ENCODE results near the gene ENOX2. TPM values are rescaled to one million over a fixed set of nuclear protein-coding genes. Genes with fewer than 3 reads are reported as not detected.
"Not testable (repeated sequence)": the region's sequence is repeated elsewhere in the genome, so short reads cannot be mapped to it uniquely, and the experiment has no call there.

The ENOX2 gene
- total RNA-seq, 3 donors from 2014 or later: 10.9 to 14.9 (median 13.0) TPM

- Mint-ChIP-seq H3K27me3 (ENCODE audit: low read depth) (no peaks in the 10 kb centered on the region), H3K4me3 (no peak overlapping the region), H3K4me1 (ENCODE audit: low read depth) (peaks cover 2% of the 10 kb centered on the region), H3K36me3 (ENCODE audit: insufficient read depth) (no peaks in the 10 kb centered on the region), H3K9me3 (no peaks in the 10 kb centered on the region)
- DNase-seq (no peak), ATAC-seq (no peak)
Measured at GRCh38 chrX:130826249-130826648, 76.8 kb downstream of the ENOX2 start.

DNA sequence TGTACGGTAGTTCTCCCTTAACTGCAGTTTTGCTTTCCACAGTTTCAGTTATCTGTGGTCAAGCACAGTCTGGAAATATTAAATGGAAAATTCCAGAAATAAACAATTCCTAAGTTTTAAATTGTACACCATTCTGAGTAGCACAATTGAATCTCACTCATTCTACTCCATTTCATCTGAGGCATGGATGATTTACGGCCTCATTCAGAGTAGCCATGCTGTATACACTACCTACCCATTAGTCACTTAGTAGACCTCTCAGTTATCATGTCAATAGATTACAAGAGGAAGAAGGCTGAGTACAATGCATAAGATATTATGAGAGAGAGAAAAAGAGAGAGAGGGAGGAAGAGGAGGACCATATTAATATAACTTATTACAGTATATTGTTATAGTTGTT lies 77.5 kb downstream of the ENOX2 start:
- peaks cover under 1% of the 10 kb centered on the region for H3K36me3 Mint-ChIP-seq (ENCODE audit: insufficient read depth)
- H3K27me3 Mint-ChIP-seq (ENCODE audit: low read depth): no peaks in the 10 kb centered on the region
- no peaks in the 10 kb centered on the region for H3K9me3 Mint-ChIP-seq
- ATAC-seq: no peak
- no peak overlapping the region for H3K4me3 Mint-ChIP-seq
- H3K4me1 Mint-ChIP-seq (ENCODE audit: low read depth): peaks cover 1% of the 10 kb centered on the region
- no peak for DNase-seq

- not testable (repeated sequence) for DNase-seq; H3K4me1 Mint-ChIP-seq (ENCODE audit: low read depth); H3K36me3 Mint-ChIP-seq (ENCODE audit: insufficient read depth); ATAC-seq; H3K9me3 Mint-ChIP-seq; H3K27me3 Mint-ChIP-seq (ENCODE audit: low read depth); H3K4me3 Mint-ChIP-seq
Measured at GRCh38 chrX:130819367-130819766, 83.6 kb downstream of the ENOX2 start.

DNA sequence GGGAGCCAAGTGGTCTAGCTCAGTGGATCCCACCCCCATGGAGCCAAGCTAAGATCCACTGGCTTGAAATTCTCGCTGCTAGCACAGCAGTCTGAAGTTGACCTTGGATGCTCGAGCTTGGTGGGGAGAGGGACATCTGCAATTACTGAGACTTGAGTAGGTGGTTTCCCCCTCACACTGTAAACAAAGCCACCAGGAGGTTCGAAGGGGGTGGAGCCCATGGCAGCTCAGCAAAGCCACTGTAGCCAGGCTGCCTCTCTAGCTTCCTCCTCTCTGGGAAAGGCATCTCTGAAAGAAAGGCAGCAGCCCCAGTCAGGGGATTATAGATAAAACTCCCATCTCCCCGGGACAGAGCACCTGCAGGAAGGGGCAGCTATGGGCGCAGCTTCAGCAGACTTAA lies 89.1 kb downstream of the ENOX2 start:
- not testable (repeated sequence) for H3K4me3 Mint-ChIP-seq; H3K36me3 Mint-ChIP-seq (ENCODE audit: insufficient read depth); H3K27me3 Mint-ChIP-seq (ENCODE audit: low read depth); ATAC-seq; DNase-seq; H3K4me1 Mint-ChIP-seq (ENCODE audit: low read depth); H3K9me3 Mint-ChIP-seq

- no peak for DNase-seq
- ATAC-seq: no peak
- no peak overlapping the region for H3K4me3 Mint-ChIP-seq
- peaks cover 7% of the 10 kb centered on the region for H3K36me3 Mint-ChIP-seq (ENCODE audit: insufficient read depth)
- H3K9me3 Mint-ChIP-seq: peaks cover 6% of the 10 kb centered on the region
- H3K4me1 Mint-ChIP-seq (ENCODE audit: low read depth): no peaks in the 10 kb centered on the region
- H3K27me3 Mint-ChIP-seq (ENCODE audit: low read depth): no peaks in the 10 kb centered on the region
Measured at GRCh38 chrX:130810561-130810960, 92.4 kb downstream of the ENOX2 start.

DNA sequence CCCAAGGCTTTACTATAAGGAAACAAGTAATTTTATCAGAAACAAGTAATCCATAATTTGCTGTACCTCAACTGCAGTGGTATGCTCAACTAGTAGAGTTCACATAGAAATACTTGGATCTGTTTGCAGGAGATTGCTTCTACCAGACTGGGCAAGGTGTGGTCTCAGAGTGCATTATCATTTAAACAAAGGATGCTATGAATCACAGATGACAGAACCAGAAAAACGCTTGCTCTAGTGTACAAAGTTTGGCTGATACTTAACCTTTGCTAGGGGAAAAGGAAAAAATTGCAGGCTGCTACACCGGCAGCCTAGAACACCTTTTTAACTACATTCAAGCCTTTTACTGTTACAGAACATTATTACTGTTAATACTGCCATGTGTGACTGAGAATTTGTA lies 97.1 kb downstream of the ENOX2 start:
- ATAC-seq: no peak
- Mint-ChIP-seq H3K4me3 (no peak overlapping the region), H3K4me1 (ENCODE audit: low read depth) (no peaks in the 10 kb centered on the region), H3K9me3 (no peaks in the 10 kb centered on the region), H3K27me3 (ENCODE audit: low read depth) (no peaks in the 10 kb centered on the region), H3K36me3 (ENCODE audit: insufficient read depth) (no peaks in the 10 kb centered on the region)
- no peak for DNase-seq

DNA sequence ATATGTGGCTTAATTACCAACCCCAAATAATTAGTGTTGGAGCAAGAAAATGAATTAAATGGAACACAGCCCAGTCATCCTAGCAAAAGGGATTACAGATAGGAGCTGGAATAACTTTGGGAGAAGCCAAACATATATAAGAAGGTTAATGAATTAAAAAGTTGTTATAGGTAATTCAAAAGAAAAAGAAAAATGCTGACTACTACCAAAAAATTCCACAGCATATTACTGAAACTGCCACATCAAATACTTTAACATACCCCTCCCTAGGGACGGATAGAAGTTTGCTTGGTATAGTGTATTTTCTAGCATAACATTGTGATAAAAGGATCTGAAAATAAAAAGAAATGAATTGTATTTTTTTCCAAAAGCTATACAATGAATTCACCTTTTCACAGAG lies 99.5 kb downstream of the ENOX2 start:
- DNase-seq (no peak), ATAC-seq (no peak)
- Mint-ChIP-seq H3K9me3 (no peaks in the 10 kb centered on the region), H3K27me3 (ENCODE audit: low read depth) (no peaks in the 10 kb centered on the region), H3K4me3 (no peak overlapping the region), H3K4me1 (ENCODE audit: low read depth) (no peaks in the 10 kb centered on the region), H3K36me3 (ENCODE audit: insufficient read depth) (no peaks in the 10 kb centered on the region)

GRCh38 chrX:130801901-130802300 lies 101.1 kb downstream of the ENOX2 start:
- Mint-ChIP-seq H3K27me3 (ENCODE audit: low read depth) (no peaks in the 10 kb centered on the region), H3K4me3 (no peak overlapping the region), H3K9me3 (no peaks in the 10 kb centered on the region), H3K4me1 (ENCODE audit: low read depth) (no peaks in the 10 kb centered on the region), H3K36me3 (ENCODE audit: insufficient read depth) (no peaks in the 10 kb centered on the region)
- DNase-seq (no peak), ATAC-seq (no peak)

DNA sequence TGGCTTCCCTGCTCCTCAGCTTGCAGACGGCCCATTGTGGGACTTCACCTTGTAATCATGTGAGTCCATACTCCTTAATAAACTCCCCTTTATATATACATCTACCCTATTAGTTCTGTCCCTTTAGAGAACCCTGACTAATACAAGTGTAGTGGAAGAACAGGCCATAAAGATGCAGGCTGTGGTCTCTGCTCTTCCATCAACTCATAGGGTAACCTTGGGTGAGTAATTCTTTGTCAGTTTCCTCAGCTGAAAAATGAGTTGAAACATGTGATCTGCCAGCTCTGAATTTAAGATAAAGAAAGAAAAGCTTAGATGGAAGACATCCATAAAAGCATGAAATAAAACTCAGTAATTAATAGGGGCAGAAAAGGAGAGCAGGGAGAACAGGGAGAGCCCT lies 103.6 kb downstream of the ENOX2 start:
- DNase-seq (no peak), ATAC-seq (no peak)
- Mint-ChIP-seq H3K9me3 (no peaks in the 10 kb centered on the region), H3K36me3 (ENCODE audit: insufficient read depth) (peaks cover 4% of the 10 kb centered on the region), H3K4me1 (ENCODE audit: low read depth) (no peaks in the 10 kb centered on the region), H3K27me3 (ENCODE audit: low read depth) (no peaks in the 10 kb centered on the region), H3K4me3 (no peak overlapping the region)

- Mint-ChIP-seq H3K4me1 (ENCODE audit: low read depth) (no peaks in the 10 kb centered on the region), H3K9me3 (no peaks in the 10 kb centered on the region), H3K4me3 (no peak overlapping the region), H3K36me3 (ENCODE audit: insufficient read depth) (peaks cover 4% of the 10 kb centered on the region), H3K27me3 (ENCODE audit: low read depth) (no peaks in the 10 kb centered on the region)
- ATAC-seq (no peak), DNase-seq (no peak)
Measured at GRCh38 chrX:130793975-130794374, 109.0 kb downstream of the ENOX2 start.

DNA sequence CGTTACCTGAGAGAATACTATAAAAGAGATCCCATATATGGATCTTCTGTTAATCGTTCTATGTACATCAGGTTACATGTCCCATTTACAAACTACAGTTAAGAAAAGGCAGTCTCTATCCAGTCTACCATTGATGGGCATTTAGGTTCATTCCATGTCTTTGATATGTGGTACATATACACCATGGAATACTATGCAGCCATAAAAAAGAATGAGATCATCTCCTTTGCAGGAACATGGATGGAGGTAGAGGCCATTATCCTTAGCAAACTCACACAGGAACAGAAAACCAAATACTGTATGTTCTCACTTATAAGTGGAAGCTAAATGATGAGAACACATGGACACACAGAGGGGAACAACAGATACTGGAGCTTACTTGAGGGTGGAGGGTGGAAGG lies 111.1 kb downstream of the ENOX2 start:
- H3K36me3 Mint-ChIP-seq (ENCODE audit: insufficient read depth); H3K9me3 Mint-ChIP-seq; H3K4me1 Mint-ChIP-seq (ENCODE audit: low read depth); H3K4me3 Mint-ChIP-seq; DNase-seq; H3K27me3 Mint-ChIP-seq (ENCODE audit: low read depth); ATAC-seq: not testable (repeated sequence)

GRCh38 chrX:130789793-130790192 lies 113.2 kb downstream of the ENOX2 start:
- no peaks in the 10 kb centered on the region for H3K36me3 Mint-ChIP-seq (ENCODE audit: insufficient read depth)
- DNase-seq (no peak), ATAC-seq (no peak)
- no peak overlapping the region for H3K4me3 Mint-ChIP-seq
- no peaks in the 10 kb centered on the region for H3K9me3 Mint-ChIP-seq
- H3K27me3 Mint-ChIP-seq (ENCODE audit: low read depth): no peaks in the 10 kb centered on the region
- no peaks in the 10 kb centered on the region for H3K4me1 Mint-ChIP-seq (ENCODE audit: low read depth)

- Mint-ChIP-seq H3K27me3 (ENCODE audit: low read depth) (no peaks in the 10 kb centered on the region), H3K36me3 (ENCODE audit: insufficient read depth) (no peaks in the 10 kb centered on the region), H3K4me3 (no peak overlapping the region), H3K4me1 (ENCODE audit: low read depth) (no peaks in the 10 kb centered on the region), H3K9me3 (no peaks in the 10 kb centered on the region)
- DNase-seq (no peak), ATAC-seq (no peak)
Measured at GRCh38 chrX:130788786-130789581, 114.0 kb downstream of the ENOX2 start.

DNA sequence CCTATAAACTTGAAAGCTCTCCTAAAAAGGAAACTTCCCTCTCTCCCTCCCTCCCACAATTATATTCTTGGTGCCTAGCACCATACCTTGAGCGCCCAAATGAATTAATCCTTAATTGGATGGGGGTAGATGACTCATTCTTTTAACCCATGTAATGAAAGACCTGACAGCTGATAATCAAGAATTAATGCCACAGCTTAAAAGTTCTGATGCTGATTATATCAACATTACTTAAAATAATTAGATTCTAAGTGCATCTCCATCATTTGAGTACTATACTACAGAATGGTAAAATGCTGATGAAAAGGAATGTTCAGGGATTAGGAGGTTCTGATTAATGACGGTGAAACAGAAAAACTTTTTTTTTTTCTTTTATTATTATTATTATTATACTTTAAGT lies 117.0 kb downstream of the ENOX2 start:
- H3K36me3 Mint-ChIP-seq (ENCODE audit: insufficient read depth): peaks cover 3% of the 10 kb centered on the region
- no peaks in the 10 kb centered on the region for H3K27me3 Mint-ChIP-seq (ENCODE audit: low read depth)
- ATAC-seq (no peak), DNase-seq (no peak)
- no peaks in the 10 kb centered on the region for H3K4me1 Mint-ChIP-seq (ENCODE audit: low read depth)
- H3K4me3 Mint-ChIP-seq: no peak overlapping the region
- H3K9me3 Mint-ChIP-seq: no peaks in the 10 kb centered on the region

GRCh38 chrX:130778773-130779172 lies 124.2 kb downstream of the ENOX2 start:
- Mint-ChIP-seq H3K9me3 (no peaks in the 10 kb centered on the region), H3K36me3 (ENCODE audit: insufficient read depth) (peaks cover 20% of the 10 kb centered on the region)
- ATAC-seq: no peak

More at GRCh38 chrX:130778773-130779172, 124.2 kb downstream of the ENOX2 start:
- DNase-seq: no peak
- Mint-ChIP-seq H3K27me3 (ENCODE audit: low read depth) (no peaks in the 10 kb centered on the region), H3K4me3 (no peak overlapping the region), H3K4me1 (ENCODE audit: low read depth) (no peaks in the 10 kb centered on the region)

All from activated T-cell treated with anti-CD3 and anti-CD28 coated beads, Interleukin-2, amount 50 U/mL, for 4 hours (primary cell).